A549 treated with RU486 at 1 μM for 4 hours (cell line): ENCODE results near the gene CRYGD. TPM values are rescaled to one million over a fixed set of nuclear protein-coding genes. Genes with fewer than 3 reads are reported as not detected.

Experiments
- total RNA-seq: library from RNA; stranded (reverse); fragments of 200-300 nt; extraction: Qiagen RNA extraction; gene quantifications from 5 replicates; pipeline ENCODE4 v1.2.3, GENCODE V29; 2022; ENCODE audit warnings: low read depth

CRYGD gene
- total RNA-seq, result not detected in 5 replicates

GRCh38 chr2:208124013-208124715 lies at the start of gene CRYGD:
CRYGD (minus strand) TSS chr2:208124524; CDS start chr2:208124473, 51 bp downstream.

GRCh38 chr2:208163489-208163888 lies 39.2 kb upstream of the CRYGD start, which contains the start of gene CRYGA:
CRYGA (minus strand) TSS chr2:208163589; CDS start chr2:208163556, 33 bp downstream.

GRCh38 chr2:208146006-208146405 lies 21.7 kb upstream of the CRYGD start, which contains the start of gene CRYGB:
CRYGB (minus strand) TSS chr2:208146158; CDS start chr2:208146120, 38 bp downstream.

GRCh38 chr2:208129744-208130711 lies 5.7 kb upstream of the CRYGD start, which contains the start of gene CRYGC:
CRYGC (minus strand) TSS chr2:208129828; CDS start chr2:208129792, 36 bp downstream.

Other genes with a start within 250 kb of the CRYGD start
- 2.5 to 3.5 TPM (median 3.2 TPM) in 5 replicates for gene PLEKHM3, start 99.0 kb downstream of the CRYGD start, total RNA-seq
- not detected in 5 replicates for gene CRYGC, start 5.3 kb upstream of the CRYGD start, total RNA-seq
- not detected in 5 replicates for gene CRYGB, start 21.6 kb upstream of the CRYGD start, total RNA-seq
- gene CRYGA, start 39.1 kb upstream of the CRYGD start, total RNA-seq, result not detected in 5 replicates
- gene C2orf80, start 65.5 kb upstream of the CRYGD start, total RNA-seq, result not detected in 5 replicates
- 64.8 to 89.4 TPM (median 81.4 TPM) in 5 replicates for gene IDH1, start 130.5 kb upstream of the CRYGD start, total RNA-seq
- 3.3 to 7.5 TPM (median 7.2 TPM) in 5 replicates for gene PIKFYVE, start 141.7 kb upstream of the CRYGD start, total RNA-seq